Medulla oblongata (tissue), 1 donor: ENCODE results near the gene ZDHHC16.
"Not testable (repeated sequence)": the region's sequence is repeated elsewhere in the genome, so short reads cannot be mapped to it uniquely, and the experiment has no call there.

Experiments
- DNase-seq: peaks from one replicate; pipeline ENCODE4 v3.0.0-alpha.2; 2015; ENCODE audit errors: extremely low spot score

Gene ZDHHC16

GRCh38 chr10:97434557-97434956 lies 11.4 kb upstream of the ZDHHC16 start:
- no peak for DNase-seq

GRCh38 chr10:97435211-97435610 lies 10.8 kb upstream of the ZDHHC16 start:
- DNase-seq: no peak

- DNase-seq: no peak
Observed at GRCh38 chr10:97442277-97442676, 3.7 kb upstream of the ZDHHC16 start.

GRCh38 chr10:97444212-97444611 lies 1.8 kb upstream of the ZDHHC16 start:
- DNase-seq: no peak

GRCh38 chr10:97445357-97445721 lies 636 bp upstream of the ZDHHC16 start:
- peak; percentile 15 for DNase-seq

- DNase-seq: no peak
Observed at GRCh38 chr10:97450828-97451227, 4.9 kb downstream of the ZDHHC16 start.

GRCh38 chr10:97451605-97452004 lies 5.6 kb downstream of the ZDHHC16 start:
- DNase-seq: no peak

GRCh38 chr10:97452352-97452751 lies 6.4 kb downstream of the ZDHHC16 start:
- no peak for DNase-seq

GRCh38 chr10:97454330-97455036 lies 8.5 kb downstream of the ZDHHC16 start:
- DNase-seq: peak; percentile 61

- no peak for DNase-seq
Observed at GRCh38 chr10:97456034-97456685, 10.2 kb downstream of the ZDHHC16 start.

GRCh38 chr10:97456686-97457065 lies 10.7 kb downstream of the ZDHHC16 start:
- no peak for DNase-seq

- no peak for DNase-seq
Observed at GRCh38 chr10:97459111-97459510, 13.1 kb downstream of the ZDHHC16 start.

GRCh38 chr10:97459933-97460332 lies 14.0 kb downstream of the ZDHHC16 start:
- no peak for DNase-seq

GRCh38 chr10:97462309-97462708 lies 16.3 kb downstream of the ZDHHC16 start:
- no peak for DNase-seq

GRCh38 chr10:97463363-97464132 lies 17.6 kb downstream of the ZDHHC16 start:
- DNase-seq: peak; percentile 74

- no peak for DNase-seq
Observed at GRCh38 chr10:97464226-97464625, 18.3 kb downstream of the ZDHHC16 start.

- DNase-seq: no peak
Observed at GRCh38 chr10:97465982-97466381, 20.0 kb downstream of the ZDHHC16 start.

GRCh38 chr10:97466755-97467154 lies 20.8 kb downstream of the ZDHHC16 start:
- no peak for DNase-seq

- no peak for DNase-seq
Observed at GRCh38 chr10:97468162-97468561, 22.2 kb downstream of the ZDHHC16 start.

- not testable (repeated sequence) for DNase-seq
Observed at GRCh38 chr10:97468781-97469180, 22.8 kb downstream of the ZDHHC16 start.

GRCh38 chr10:97474918-97475317 lies 28.9 kb downstream of the ZDHHC16 start:
- DNase-seq: no peak

GRCh38 chr10:97475936-97476594 lies 30.1 kb downstream of the ZDHHC16 start:
- DNase-seq: no peak
